Activated T-helper 9 cell treated with anti-CD3 and anti-CD28 coated beads, Interleukin-2, amount 50 U/mL, for 16 hours (primary cell): Measurements from ENCODE around the gene B4GALT3.

ENCODE experiments used
- DNase-seq: peaks from one replicate; pipeline ENCODE4 v3.0.0-alpha.2; 2020; ENCODE audit warnings: low read depth

The B4GALT3 gene

GRCh38 chr1:161206411-161207140, 29.3 kb upstream of the B4GALT3 start:
- no peak for DNase-seq

GRCh38 chr1:161201836-161202712, 24.8 kb upstream of the B4GALT3 start, which contains the start of gene NDUFS2:
NDUFS2 (plus strand) TSS chr1:161202367; CDS start chr1:161202386, 19 bp downstream.
- peak; percentile 92 for DNase-seq

- DNase-seq: no peak
These were observed 23.9 kb upstream of the B4GALT3 start for GRCh38 chr1:161200992-161201835.

GRCh38 chr1:161200421-161200991, 23.2 kb upstream of the B4GALT3 start:
- no peak for DNase-seq

- no peak for DNase-seq
These were observed 22.3 kb upstream of the B4GALT3 start for GRCh38 chr1:161199506-161200139.

GRCh38 chr1:161198897-161199431, 21.7 kb upstream of the B4GALT3 start, which contains the start of gene ADAMTS4:
ADAMTS4 (minus strand) TSS chr1:161199054; CDS start chr1:161198627, 427 bp downstream.
- DNase-seq: no peak

GRCh38 chr1:161198194-161198896, 21.0 kb upstream of the B4GALT3 start:
- no peak for DNase-seq

- DNase-seq: no peak
These were observed 20.4 kb upstream of the B4GALT3 start for GRCh38 chr1:161197560-161198193.

- DNase-seq: no peak
These were observed 19.5 kb upstream of the B4GALT3 start for GRCh38 chr1:161196521-161197451.

- DNase-seq: no peak
These were observed 18.8 kb upstream of the B4GALT3 start for GRCh38 chr1:161196111-161196510.

GRCh38 chr1:161195171-161195570, 17.9 kb upstream of the B4GALT3 start:
- no peak for DNase-seq

- DNase-seq: no peak
These were observed 16.4 kb upstream of the B4GALT3 start for GRCh38 chr1:161193561-161194235.

- DNase-seq: peak; percentile 45
These were observed 15.5 kb upstream of the B4GALT3 start for GRCh38 chr1:161192476-161193465.

GRCh38 chr1:161191971-161192370, 14.7 kb upstream of the B4GALT3 start:
- no peak for DNase-seq

- DNase-seq: no peak
These were observed 13.7 kb upstream of the B4GALT3 start for GRCh38 chr1:161190962-161191521.

GRCh38 chr1:161189036-161189435, 11.7 kb upstream of the B4GALT3 start:
- DNase-seq: no peak
